Measurements from ENCODE around the gene ACSS3.
"Not testable (repeated sequence)": the region's sequence is repeated elsewhere in the genome, so short reads cannot be mapped to it uniquely, and the experiment has no call there.

The ACSS3 gene

GRCh38 chr12:81077686-81078441 lies at the start of gene ACSS3:
TSS of gene ACSS3 (plus strand) at chr12:81078079. CDS start at chr12:81078121, 42 bp downstream.
- DNase-seq (ENCODE audit: low spot score), result peak; percentile 24

GRCh38 chr12:81034926-81035325 lies 43.0 kb upstream of the ACSS3 start:
- no peak for DNase-seq (ENCODE audit: low spot score)

- no peak for DNase-seq (ENCODE audit: low spot score)
Measured at GRCh38 chr12:81039231-81039630, 38.6 kb upstream of the ACSS3 start.

GRCh38 chr12:81043979-81044740 lies 33.7 kb upstream of the ACSS3 start:
- DNase-seq (ENCODE audit: low spot score), result peak; percentile 29

- DNase-seq (ENCODE audit: low spot score), result not testable (repeated sequence)
Measured at GRCh38 chr12:81064971-81065370, 12.9 kb upstream of the ACSS3 start.

GRCh38 chr12:81070846-81071245 lies 7.0 kb upstream of the ACSS3 start:
- DNase-seq (ENCODE audit: low spot score), result no peak

- no peak for DNase-seq (ENCODE audit: low spot score)
Measured at GRCh38 chr12:81075539-81075938, 2.3 kb upstream of the ACSS3 start.

- no peak for DNase-seq (ENCODE audit: low spot score)
Measured at GRCh38 chr12:81077329-81077685, 572 bp upstream of the ACSS3 start.

- no peak for DNase-seq (ENCODE audit: low spot score)
Measured at GRCh38 chr12:81078469-81079196, 754 bp downstream of the ACSS3 start.

- no peak for DNase-seq (ENCODE audit: low spot score)
Measured at GRCh38 chr12:81079280-81080076, 1.6 kb downstream of the ACSS3 start.

- DNase-seq (ENCODE audit: low spot score), result no peak
Measured at GRCh38 chr12:81080431-81080983, 2.6 kb downstream of the ACSS3 start.

- no peak for DNase-seq (ENCODE audit: low spot score)
Measured at GRCh38 chr12:81081726-81082125, 3.8 kb downstream of the ACSS3 start.

GRCh38 chr12:81083018-81083417 lies 5.1 kb downstream of the ACSS3 start:
- DNase-seq (ENCODE audit: low spot score), result no peak

GRCh38 chr12:81083906-81084513 lies 6.1 kb downstream of the ACSS3 start:
- DNase-seq (ENCODE audit: low spot score), result no peak

- no peak for DNase-seq (ENCODE audit: low spot score)
Measured at GRCh38 chr12:81084811-81085350, 7.0 kb downstream of the ACSS3 start.

GRCh38 chr12:81085832-81086231 lies 8.0 kb downstream of the ACSS3 start:
- DNase-seq (ENCODE audit: low spot score), result no peak

- DNase-seq (ENCODE audit: low spot score), result no peak
Measured at GRCh38 chr12:81086342-81086741, 8.5 kb downstream of the ACSS3 start.

GRCh38 chr12:81088221-81088620 lies 10.3 kb downstream of the ACSS3 start:
- DNase-seq (ENCODE audit: low spot score), result no peak

- no peak for DNase-seq (ENCODE audit: low spot score)
Measured at GRCh38 chr12:81089412-81089811, 11.5 kb downstream of the ACSS3 start.

GRCh38 chr12:81092053-81092452 lies 14.2 kb downstream of the ACSS3 start:
- no peak for DNase-seq (ENCODE audit: low spot score)

Data from D341Med (cell line).